ENCODE results near the gene ZNF555. TPM values are rescaled to one million over a fixed set of nuclear protein-coding genes. Genes with fewer than 3 reads are reported as not detected.

The ZNF555 gene
- total RNA-seq, 1 experiment from 2014 or later: 3.4 TPM

DNA sequence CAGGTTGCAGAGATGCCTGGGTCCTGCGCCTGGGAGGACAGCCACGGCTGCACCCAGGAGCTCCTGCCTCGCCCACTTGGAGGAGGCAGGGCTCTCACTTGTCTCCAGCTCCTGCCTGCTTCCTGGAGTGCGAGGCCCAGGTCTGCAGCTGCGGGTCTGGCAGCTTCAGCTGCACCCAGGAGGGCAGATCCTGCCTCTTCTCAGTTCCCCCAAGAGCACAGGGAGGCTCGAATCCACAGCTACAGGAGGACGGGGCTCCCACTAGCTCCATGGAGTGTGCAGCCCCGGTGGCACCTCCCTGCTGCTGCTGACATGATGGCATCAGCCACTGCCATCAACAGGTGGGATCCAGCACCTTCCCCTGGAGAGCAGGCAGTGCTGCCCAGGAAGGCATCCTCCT is 17.1 kb upstream of the ZNF555 start:
- DNase-seq (ENCODE audit: low read depth): no peak

DNA sequence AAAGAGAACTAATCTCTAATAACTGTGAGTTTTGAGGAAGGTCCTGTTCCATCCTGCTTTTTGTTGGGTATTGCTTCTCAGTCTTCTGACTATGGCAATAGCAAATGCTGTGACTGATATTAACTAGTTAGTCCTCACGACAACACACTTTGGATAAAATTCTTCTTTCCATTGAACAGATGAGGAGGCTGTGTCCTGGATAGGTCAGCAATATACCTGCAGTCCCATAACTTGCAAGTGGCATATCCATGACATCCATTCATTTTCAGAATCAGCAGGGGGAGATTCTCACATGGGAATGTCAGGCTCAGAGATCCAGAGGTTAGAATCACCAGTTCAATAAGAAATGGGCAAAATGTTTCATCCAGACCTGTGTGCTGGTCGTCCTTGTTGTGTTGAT is 14.3 kb upstream of the ZNF555 start:
- DNase-seq (ENCODE audit: low read depth): no peak

DNA sequence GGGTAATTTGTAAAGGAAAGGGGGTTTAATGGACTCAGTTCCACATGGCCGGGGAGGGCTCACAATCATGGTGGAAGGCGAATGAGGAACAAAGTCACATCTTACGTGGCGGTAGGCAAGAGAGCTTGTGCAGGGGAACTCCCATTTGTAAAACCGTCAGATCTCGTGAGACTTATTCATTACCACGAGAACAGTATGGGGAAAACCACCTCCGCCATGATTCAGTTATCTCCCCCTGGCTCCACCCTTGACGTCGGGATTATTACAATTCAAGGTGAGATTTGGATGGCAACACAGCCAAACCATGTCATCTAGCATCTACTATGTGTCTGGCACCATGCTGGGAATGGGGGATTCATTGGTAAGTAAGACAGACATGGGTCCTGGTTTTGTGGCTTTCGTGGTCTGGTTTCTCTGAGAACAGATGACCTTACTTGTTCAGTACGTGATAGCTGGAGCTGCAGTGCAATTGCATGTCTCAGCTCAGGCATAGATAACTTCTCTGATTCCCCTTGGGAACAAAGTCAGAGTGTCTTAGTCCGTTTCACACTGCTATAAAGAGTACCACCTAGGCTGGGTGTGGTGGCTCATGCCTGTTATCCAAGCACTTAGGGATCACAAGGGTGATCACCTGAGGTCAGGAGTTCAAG is 13.3 kb upstream of the ZNF555 start:
- no peak for DNase-seq (ENCODE audit: low read depth)

DNA sequence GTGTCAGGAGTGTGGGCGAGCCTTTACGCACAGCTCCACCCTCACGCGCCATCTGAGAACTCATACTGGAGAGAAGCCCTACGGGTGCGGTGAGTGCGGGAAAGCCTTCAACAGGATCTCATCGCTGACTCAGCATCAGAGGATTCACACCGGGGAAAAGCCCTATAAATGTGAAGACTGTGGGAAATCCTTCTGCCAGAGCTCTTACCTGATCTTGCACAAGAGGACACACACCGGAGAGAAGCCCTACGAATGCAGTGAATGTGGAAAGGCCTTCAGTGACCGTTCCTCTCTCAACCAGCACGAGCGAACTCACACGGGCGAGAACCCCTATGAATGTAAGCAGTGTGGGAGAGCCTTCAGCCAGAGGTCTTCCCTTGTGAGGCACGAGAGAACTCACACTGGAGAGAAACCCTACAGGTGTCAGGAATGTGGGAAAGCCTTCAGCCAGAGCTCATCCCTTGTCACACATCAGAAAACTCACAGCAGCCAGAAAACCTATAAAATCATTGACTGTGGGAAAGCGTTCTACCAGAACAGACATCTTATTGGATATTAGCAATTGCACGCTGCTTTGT is 6.9 kb upstream of the ZNF555 start:
- DNase-seq (ENCODE audit: low read depth): no peak

DNA sequence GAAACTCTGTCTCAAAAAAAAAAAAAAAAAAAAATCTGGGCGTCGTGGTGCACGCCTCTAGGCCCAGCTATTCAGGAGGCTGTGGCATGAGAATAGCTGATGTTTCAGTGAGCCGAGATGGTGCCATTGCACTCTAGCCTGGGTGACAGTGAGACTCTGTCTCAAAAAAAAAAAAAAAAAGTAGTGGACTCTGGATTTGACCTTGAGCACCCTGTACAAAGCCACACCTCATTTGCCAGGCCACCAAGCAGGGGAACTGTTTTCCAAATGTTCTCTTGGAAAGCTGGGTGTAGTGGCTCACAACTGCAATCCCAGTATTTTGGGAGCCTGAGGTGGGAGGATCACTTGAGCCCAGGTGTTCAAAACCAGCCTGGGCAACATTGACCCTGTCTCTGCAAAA is 3.8 kb upstream of the ZNF555 start:
- DNase-seq (ENCODE audit: low read depth): no peak

DNA sequence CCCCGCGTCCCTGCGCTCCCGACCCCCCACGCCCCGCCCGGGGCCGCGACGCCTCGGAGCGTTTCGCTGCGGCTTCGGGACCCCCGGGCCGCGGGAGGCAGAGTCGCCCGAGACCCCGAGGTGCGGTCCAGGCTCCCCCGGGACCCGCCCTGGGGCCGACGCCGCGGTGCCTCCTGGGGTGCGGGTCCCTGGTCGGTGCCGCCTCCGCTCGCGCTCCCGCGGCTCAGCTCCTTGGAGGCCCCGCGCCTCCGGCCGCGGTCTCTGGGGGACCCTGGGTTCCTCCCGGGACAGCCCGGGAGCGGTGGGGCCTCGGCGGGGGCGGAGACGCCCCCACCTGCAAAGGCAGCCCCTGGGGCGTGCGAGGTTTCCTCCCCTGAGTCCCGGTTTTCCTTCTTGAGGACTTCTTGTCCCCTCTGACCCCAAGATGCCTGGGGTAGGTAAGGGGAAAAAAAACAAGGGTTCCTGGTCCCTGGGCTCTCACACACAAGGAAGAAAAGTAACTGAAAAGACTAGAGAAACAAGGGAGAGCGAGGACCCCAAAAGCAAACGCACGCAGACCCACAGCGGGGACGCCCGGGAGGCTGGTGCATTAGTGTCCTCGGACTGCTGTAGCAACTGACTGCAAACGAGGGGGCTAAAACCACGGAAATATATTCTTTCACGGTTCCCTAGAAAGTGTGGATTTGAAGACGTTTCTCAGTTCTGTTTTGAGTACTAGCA is 740 bp downstream of the ZNF555 start:
- no peak for DNase-seq (ENCODE audit: low read depth)

DNA sequence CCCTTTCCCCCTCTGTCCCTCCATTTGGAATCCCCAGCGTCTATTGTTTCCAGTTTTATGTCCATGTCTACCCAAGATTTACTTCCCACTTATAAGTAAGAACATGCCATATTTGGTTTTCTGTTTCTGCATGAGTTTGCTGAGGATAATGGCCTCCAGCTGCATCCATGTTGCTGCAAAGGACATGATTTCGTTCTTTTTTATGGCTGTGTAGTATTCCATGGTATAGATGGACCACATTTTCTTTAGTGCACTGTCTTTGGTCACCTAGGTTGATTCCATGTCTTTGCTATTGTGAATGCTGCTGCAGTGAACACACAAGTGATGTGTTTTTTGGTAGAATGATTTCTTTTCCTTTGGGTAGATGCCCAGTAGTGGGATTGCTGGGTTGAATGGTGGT is 3.8 kb downstream of the ZNF555 start:
- DNase-seq (ENCODE audit: low read depth): no peak

DNA sequence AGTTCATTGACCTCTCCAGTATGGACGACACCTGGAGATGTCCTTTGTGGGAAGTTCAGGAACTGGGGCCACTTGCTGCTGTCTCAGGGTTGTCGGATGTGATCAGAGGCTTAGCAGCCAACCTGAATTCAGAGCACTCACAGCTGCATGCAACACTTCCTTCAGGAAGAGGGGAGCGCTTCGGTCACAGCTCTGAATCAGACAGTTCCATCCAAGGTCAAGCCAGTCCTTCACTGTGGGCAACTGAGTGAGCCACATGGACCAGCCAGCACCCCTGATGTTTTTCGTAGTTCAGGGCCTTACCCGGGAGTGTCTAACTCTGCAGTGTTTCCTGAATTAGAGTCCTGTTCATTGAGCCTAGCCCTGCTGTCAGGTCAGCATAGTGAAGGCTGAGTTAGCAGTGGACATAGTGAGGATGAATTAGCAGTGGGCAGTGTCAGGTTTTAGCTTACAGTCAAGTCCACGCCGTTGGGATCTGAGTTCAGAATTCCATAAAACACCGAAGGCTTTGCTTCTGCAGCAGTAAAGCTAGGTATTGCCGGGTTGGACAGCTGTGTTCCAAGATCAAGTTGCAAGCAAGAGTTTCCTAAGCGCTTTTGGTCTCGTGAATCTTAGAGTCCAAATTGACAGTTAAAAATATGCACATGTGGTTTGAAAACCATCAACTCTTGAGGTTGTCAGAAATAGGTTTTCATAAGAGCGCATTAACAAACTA is 5.1 kb downstream of the ZNF555 start:
- DNase-seq (ENCODE audit: low read depth): no peak

DNA sequence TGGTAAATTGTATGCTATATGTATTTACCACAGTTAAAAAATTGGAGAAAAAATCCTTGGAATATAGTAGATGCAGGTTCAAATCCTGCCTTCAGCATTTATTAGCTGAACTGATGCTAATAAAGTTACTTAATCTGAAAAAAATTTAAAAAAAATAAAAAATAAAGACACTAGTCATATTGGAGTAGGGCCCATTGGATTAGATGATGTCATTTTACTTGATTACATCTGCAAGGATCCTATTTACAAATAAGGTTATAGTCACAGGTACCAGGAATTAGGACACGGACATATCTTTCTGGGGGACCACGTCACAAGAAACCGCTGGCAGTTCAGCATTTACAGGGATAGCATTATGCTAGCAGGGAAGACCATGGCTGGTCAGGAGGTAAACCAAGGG is 6.2 kb downstream of the ZNF555 start:
- no peak for DNase-seq (ENCODE audit: low read depth)

DNA sequence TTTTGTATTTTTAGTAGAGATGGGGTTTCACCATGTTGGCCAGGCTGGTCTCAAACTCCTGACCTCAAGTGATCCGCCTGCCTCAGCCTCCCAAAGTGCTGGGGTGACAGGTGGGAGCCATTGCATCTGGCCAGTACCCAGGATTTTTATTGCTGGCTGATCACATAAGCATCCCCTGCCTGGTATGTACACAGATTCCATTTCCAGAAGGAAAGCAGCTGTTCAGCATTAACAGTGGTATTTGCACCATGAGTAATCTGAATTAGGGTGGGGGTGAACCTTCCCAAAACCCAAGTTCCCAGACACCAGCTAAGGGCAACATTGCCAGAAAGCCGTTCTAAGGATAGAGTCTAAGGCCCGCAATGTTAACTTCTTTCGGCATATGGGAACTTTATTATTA is 7.3 kb downstream of the ZNF555 start:
- no peak for DNase-seq (ENCODE audit: low read depth)

DNA sequence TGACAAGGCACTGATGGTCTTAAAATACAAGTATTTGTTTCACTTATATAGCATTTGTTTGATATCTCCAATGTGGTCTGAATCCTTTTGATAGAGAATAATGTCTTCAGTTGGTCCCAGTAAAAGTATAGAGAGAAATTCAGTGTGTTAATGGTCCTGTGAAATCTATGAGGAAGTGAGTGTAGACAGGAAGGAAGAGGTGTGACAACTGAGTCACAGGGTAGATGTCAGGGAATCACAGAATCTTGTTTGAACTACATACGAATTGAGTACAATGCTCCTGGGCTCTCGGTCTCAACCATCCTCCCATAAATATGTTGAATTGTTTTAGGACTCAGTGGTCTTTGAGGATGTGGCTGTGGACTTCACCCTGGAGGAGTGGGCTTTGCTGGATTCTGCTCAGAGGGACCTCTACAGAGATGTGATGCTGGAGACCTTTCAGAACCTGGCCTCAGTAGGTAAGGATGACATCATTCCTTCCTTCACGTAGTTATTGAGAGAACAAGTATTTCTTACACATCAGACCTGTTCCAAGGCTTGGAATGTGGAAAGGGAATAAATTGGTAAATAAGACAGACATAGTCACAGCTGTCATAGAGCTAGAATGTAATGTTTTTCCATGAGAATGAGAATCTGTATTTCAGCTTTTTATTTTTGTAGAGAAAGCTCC is 9.1 kb downstream of the ZNF555 start:
- no peak for DNase-seq (ENCODE audit: low read depth)

DNA sequence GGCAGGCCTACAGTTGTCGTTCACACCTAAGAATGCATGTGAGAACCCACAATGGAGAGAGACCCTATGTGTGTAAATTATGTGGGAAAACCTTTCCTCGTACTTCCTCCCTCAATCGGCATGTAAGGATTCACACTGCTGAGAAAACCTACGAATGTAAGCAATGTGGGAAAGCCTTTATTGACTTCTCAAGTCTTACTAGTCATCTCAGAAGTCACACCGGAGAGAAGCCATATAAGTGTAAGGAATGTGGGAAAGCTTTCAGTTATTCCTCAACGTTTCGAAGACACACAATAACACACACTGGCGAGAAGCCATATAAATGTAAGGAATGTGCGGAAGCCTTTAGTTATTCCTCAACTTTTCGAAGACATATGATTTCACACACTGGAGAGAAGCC is 11.3 kb downstream of the ZNF555 start:
- no peak for DNase-seq (ENCODE audit: low read depth)

DNA sequence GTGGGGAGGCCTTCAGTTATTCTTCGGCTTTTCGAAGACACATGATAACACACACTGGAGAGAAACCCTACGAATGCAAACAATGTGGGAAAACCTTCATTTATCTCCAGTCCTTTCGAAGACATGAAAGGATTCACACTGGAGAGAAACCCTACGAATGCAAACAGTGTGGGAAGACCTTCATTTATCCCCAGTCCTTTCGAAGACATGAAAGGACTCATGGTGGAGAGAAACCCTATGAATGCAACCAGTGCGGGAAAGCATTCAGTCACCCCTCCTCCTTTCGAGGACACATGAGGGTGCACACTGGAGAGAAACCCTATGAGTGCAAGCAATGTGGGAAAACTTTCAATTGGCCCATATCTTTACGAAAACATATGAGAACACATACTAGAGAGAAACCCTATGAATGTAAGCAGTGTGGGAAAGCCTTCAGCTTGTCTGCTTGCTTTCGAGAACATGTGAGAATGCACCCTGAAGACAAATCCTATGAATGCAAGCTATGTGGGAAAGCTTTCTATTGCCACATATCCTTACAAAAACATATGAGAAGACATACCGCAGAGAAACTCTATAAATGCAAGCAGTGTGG is 11.8 kb downstream of the ZNF555 start:
- DNase-seq (ENCODE audit: low read depth): no peak

DNA sequence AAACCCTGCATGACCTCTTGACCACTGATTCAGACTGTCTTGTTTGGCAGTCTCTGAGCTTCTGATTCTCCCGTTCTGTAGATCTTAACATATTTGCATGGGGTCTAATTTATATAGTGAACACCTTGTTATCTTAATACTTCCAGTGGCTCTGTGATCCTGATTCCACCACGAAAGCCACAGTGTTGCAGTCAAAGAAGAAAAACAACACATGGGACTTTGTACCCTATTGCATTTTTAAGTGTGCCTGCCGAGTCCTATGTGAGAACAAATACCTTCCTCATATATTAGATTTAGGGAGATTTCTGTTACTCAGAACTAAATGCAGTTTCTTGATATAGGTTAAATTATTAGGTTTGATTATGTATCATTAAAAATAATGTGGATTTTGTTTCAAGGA is 13.6 kb downstream of the ZNF555 start:
- DNase-seq (ENCODE audit: low read depth): no peak

DNA sequence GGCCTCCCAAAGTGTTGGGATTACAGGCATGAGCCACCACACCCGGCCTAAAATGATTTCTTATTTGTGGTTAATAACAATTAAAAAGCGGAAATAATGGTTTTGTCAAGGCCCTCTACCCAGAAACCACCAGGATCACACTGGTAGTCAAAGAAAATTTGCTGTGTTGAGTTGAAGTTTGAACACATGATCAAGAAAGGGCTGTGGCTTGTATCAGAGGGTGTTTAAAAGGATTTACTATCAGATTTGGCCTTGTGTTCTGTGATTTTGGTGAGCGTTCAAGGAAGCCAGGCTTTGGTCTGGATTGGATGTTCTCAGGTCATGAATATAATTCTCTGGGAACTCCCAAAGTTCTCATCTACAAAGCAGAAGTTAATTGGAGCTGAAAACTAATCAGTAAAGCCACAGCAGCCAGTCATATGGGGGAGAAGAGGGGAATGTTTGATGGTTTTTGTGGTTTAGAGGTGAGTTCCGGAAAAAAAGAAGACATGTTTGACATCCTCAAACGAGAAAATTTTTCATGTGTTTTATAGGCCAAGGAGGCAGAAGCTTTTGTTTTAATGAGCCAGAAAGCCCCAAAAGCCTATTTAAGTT is 15.3 kb downstream of the ZNF555 start:
- DNase-seq (ENCODE audit: low read depth): no peak

DNA sequence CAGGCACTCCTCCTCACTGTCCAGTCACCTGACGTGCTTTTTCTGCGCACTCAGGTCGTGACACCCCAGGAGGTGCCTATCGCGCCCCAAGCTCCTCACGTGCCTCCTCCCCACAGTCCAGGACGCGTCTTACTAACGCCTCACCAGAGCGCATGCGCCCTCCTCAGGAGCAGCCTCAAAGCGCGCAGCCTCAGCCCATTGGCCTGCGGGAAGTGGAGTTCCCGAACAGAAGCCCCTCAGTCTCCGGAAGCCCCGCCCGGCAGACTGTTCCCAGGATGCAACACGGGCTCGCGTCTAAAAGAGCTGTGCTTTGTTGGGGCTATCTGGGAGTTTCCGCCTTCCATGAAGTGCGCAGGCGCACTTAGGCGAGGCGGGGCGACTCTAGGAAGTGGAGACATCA is 17.6 kb downstream of the ZNF555 start:
- DNase-seq (ENCODE audit: low read depth): no peak

DNA sequence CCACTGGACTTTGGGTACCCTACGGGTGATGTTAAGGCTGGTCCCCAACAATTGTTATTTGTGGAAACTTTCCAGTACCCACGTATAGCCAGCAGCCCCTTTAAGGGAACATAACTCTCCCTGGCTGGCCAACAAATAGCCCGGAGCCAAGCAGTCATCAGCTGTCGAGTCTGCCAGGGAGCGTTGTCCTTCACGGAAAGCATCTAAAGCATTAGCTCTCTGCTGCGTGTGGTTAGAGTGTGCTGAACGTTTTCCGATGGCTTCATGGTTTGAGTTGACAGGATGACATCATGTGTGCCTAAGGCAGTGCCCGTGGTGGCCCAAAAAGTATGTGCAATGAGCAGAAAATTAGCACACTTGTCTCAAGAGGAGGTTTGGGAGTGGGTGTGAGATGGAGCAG is 22.5 kb downstream of the ZNF555 start:
- no peak for DNase-seq (ENCODE audit: low read depth)

DNA sequence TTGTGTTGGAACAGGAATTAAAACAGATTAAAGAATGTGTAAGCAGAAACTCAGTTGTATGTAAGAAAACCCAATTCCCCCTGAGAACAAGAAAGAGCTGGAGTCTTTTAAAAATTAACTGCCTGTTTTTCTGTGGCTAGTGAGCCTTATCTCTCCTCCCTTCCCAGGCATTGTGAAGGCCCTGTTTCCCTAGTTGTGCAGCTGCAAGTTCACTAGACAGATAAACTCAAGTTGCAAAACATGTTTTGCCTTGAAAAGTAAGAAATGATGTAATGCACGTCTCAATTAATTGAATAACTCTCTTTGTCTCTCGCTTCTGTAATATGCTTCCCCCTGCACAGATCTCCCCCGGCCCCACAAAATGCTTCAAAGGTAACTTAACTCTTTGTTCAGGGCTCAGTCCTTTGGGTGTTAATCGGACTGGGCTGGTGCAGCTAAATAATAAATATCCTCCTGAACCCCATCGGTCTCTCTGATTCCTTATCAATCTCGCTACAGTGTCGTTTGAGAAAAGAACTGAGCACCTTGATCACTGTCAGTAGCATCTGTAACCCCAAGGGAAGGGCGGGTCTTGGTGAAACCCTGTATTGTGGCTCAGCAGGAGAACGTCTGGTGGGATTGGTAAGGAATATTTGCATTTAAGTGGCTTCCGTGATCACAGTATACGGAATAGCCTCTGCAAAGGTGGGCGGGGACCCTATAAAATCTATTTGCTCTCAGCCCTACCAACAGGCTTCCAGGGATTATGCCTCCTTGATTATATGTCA is 24.2 kb downstream of the ZNF555 start:
- DNase-seq (ENCODE audit: low read depth): no peak

DNA sequence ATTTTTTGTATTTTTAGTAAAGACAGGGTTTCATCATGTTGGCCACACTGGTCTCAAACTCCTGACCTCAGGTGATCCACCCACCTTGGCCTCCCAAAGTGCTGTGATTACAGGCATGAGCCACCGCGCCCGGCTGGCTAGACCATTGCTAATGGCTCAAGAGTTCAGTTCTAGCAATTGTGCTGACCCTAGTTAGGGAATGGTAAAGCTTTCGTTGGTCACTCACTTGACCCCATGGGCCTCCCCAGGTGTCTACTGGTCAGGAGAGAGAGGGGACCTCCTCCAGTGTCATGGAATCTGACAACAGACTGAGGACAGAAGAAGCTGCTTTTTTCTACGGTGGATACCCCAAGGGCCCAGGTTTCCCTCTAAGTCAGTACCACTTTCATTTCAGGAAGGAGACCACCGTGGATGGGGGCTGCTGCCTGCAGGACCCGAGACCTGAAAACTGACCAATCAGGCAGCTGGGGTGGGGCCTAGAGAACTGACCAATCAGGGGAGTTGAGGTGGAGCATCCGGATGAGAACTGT is 25.3 kb downstream of the ZNF555 start:
- no peak for DNase-seq (ENCODE audit: low read depth)
